SHP77 treated with DMSO at 0.1 percent for 48 hours (cell line): ENCODE results near the gene DNAJC1.
"Not testable (repeated sequence)": the region's sequence is repeated elsewhere in the genome, so short reads cannot be mapped to it uniquely, and the experiment has no call there.

Experiments used
- DNase-seq: peaks from one replicate; lab custom pipeline; 2025; lab: John Stamatoyannopoulos, UW

The DNAJC1 gene

GRCh38 chr10:21825345-21825744, 178.2 kb downstream of the DNAJC1 start:
- no peak for DNase-seq

- no peak for DNase-seq
Observed at GRCh38 chr10:21824409-21824808, 179.1 kb downstream of the DNAJC1 start.

- DNase-seq: no peak
Observed at GRCh38 chr10:21823617-21824016, 179.9 kb downstream of the DNAJC1 start.

GRCh38 chr10:21822273-21822672, 181.3 kb downstream of the DNAJC1 start:
- DNase-seq: not testable (repeated sequence)

GRCh38 chr10:21820952-21821351, 182.6 kb downstream of the DNAJC1 start:
- DNase-seq: no peak

GRCh38 chr10:21818416-21818815, 185.1 kb downstream of the DNAJC1 start:
- not testable (repeated sequence) for DNase-seq

- DNase-seq: no peak
Observed at GRCh38 chr10:21814866-21815265, 188.7 kb downstream of the DNAJC1 start.

GRCh38 chr10:21813946-21814345, 189.6 kb downstream of the DNAJC1 start:
- DNase-seq: no peak

- DNase-seq: no peak
Observed at GRCh38 chr10:21811245-21811585, 192.3 kb downstream of the DNAJC1 start.

GRCh38 chr10:21810582-21811244, 192.8 kb downstream of the DNAJC1 start:
- DNase-seq: no peak

- no peak for DNase-seq
Observed at GRCh38 chr10:21808550-21808949, 195.0 kb downstream of the DNAJC1 start.

- DNase-seq: no peak
Observed at GRCh38 chr10:21807180-21807579, 196.3 kb downstream of the DNAJC1 start.

GRCh38 chr10:21803374-21803773, 200.2 kb downstream of the DNAJC1 start:
- DNase-seq: no peak

GRCh38 chr10:21801609-21802008, 201.9 kb downstream of the DNAJC1 start:
- no peak for DNase-seq

- no peak for DNase-seq
Observed at GRCh38 chr10:21797984-21798765, 205.4 kb downstream of the DNAJC1 start.

GRCh38 chr10:21797533-21797932, 206.0 kb downstream of the DNAJC1 start:
- DNase-seq: no peak

- DNase-seq: no peak
Observed at GRCh38 chr10:21791276-21791675, 212.3 kb downstream of the DNAJC1 start.

GRCh38 chr10:21776883-21777282, 226.6 kb downstream of the DNAJC1 start:
- no peak for DNase-seq

- DNase-seq: no peak
Observed at GRCh38 chr10:21771219-21771618, 232.3 kb downstream of the DNAJC1 start.

- DNase-seq: no peak
Observed at GRCh38 chr10:21769041-21769440, 234.5 kb downstream of the DNAJC1 start.

- no peak for DNase-seq
Observed at GRCh38 chr10:21764466-21765189, 238.9 kb downstream of the DNAJC1 start.

- no peak for DNase-seq
Observed at GRCh38 chr10:21760332-21760731, 243.2 kb downstream of the DNAJC1 start.

GRCh38 chr10:21759232-21759631, 244.3 kb downstream of the DNAJC1 start:
- DNase-seq: no peak
